Effector memory CD8-positive, alpha-beta T cell (primary cell): Measurements from ENCODE around the gene AGRP.
"Not testable (repeated sequence)": the region's sequence is repeated elsewhere in the genome, so short reads cannot be mapped to it uniquely, and the experiment has no call there.

ENCODE experiments used
- ATAC-seq: fragments of 150-1000 bp; cut with Tn5 transposase; replicated peaks from 2 replicates; pipeline ENCODE4 v1.10.0; 2021; ENCODE audit warnings: mild to moderate bottlenecking, moderate library complexity
- DNase-seq, 3 experiments: peaks; one replicate each; pipeline ENCODE4 v3.0.0; 2021
- H3K27ac Mint-ChIP-seq, 2 donors: one replicate each; pipeline ENCODE4 v1.8.0; 2022; ENCODE audit warnings: mild to moderate bottlenecking in 2 of 2, mixed read lengths in 2 of 2, moderate library complexity in 2 of 2
- H3K27me3 Mint-ChIP-seq, 2 donors: one replicate each; pipeline ENCODE4 v1.8.0; 2022; ENCODE audit warnings: mixed read lengths in 2 of 2
- H3K36me3 Mint-ChIP-seq: one replicate; pipeline ENCODE4 v1.8.0; 2022; ENCODE audit warnings: mild to moderate bottlenecking, moderate library complexity, mixed read lengths; ENCODE audit not compliant: insufficient read depth
- H3K4me1 Mint-ChIP-seq, 2 donors: one replicate each; pipeline ENCODE4 v1.8.0; 2022; ENCODE audit warnings: low read depth in 2 of 2, mixed read lengths in 2 of 2
- H3K4me3 Mint-ChIP-seq, 2 donors: one replicate each; pipeline ENCODE4 v1.8.0; 2022; ENCODE audit warnings: mild to moderate bottlenecking in 2 of 2, mixed read lengths in 2 of 2, moderate library complexity in 2 of 2
- H3K9me3 Mint-ChIP-seq, 2 donors: one replicate each; pipeline ENCODE4 v1.8.0; 2022; ENCODE audit warnings: mixed read lengths in 2 of 2

Gene AGRP

DNA sequence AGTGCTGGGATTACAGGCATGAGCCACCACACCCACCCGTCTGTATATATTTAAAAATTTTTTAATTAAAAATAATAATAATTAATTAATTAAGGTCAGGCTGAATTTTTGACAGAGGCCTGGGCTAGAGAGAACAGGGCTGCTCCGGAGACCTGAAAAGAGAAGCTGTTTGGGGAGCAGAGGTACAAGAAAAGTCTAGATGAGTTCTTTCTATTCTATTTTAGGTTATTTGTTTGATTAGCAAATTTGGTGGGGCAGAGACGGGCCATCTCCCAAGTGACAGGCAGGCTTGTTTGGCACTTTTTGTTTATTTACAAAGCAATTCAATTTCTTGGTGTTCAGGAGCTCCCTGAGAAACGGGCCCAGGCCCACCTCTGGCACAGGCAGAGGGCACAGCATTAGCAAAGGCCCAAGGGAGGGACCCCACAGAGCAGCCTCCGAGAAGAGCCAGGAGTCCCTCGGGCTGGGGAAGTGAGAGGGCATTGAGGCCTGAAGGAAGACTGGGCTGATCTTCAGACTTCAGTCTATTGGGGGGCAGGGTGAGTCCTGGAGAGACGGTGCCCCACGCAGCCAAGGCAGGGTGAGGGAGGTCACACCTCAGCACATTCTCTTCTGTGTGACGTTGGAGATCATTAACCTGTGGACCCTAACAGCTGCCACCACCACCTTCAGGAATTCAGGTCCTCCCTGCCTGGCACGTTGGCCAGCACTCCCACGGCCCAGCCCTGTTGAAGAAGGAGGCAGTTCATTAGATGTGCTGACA is 34.5 kb upstream of the AGRP start:
- Mint-ChIP-seq H3K27me3 (no peaks in the 10 kb centered on the region), H3K36me3 (peaks cover 6% of the 10 kb centered on the region), H3K9me3 (no peaks in the 10 kb centered on the region), H3K27ac (peak overlapping the region in 1 of 2 donors; percentile 29), H3K4me1 (peaks cover 13 to 19% of the 10 kb centered on the region in 2 donors), H3K4me3 (peak overlapping the region in 1 of 2 donors; percentile 17)
- no peak for ATAC-seq
- no peak for DNase-seq

DNA sequence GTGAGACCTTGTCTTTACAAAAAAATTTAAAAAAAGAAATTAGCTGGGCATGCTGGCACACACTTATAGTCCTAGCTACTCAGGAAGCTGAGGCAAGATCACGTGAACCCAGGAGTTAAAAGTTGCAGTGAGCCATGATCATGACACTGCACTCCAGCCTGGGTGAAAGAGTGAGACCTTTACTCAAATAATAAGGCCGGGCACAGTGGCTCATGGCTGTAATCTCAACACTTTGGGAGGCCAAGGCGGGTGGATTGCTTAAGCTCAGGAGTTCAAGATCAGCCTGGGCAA is 33.8 kb upstream of the AGRP start:
- Mint-ChIP-seq H3K27me3 (no peaks in the 10 kb centered on the region), H3K4me3 (no peak overlapping the region), H3K27ac (no peak overlapping the region), H3K9me3 (no peaks in the 10 kb centered on the region), H3K36me3 (peaks cover 6% of the 10 kb centered on the region), H3K4me1 (peaks cover 15 to 19% of the 10 kb centered on the region in 2 donors)
- ATAC-seq (no peak), DNase-seq (no peak)

DNA sequence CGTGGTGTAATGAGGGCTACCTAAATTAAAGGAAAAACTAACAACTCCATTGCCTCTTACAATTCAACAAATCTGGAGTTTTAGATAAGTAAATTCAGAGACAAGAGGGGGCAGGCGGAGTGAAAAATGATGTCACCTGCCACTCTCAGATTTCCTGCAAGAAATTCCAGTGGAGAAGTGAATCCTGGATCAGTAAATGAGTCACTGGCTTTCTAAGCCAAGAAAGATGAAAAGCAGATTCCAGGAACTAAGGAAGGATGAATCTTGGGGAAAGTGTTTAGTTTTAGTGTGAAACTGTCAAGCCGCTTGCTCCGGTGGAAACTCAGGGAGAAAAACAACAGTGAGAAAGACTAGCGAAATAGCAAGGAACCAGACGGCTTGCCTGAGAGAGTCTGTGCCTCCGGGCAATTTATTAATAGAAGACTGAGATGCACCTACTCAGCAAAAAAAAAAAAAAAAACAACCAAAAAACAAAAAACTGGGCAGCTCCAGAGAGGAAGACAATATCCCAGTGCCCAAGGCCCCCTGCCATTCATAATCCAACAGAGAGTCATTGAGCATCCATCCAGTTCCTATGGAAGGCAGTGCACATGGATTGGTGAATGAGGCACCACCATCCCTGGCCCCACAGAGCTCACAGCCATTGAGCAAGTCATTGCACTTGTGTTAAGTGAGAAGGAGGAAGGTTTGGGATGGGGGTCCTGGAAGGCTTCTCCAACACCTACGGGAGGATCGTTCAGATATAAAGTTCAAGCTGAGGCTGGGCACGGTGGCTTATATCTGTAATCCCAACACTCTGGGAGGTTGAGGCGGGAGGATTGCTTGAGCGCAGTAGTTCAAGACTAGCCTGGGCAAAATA is 33.2 kb upstream of the AGRP start:
- no peak overlapping the region for H3K27ac Mint-ChIP-seq
- no peak for ATAC-seq

DNA sequence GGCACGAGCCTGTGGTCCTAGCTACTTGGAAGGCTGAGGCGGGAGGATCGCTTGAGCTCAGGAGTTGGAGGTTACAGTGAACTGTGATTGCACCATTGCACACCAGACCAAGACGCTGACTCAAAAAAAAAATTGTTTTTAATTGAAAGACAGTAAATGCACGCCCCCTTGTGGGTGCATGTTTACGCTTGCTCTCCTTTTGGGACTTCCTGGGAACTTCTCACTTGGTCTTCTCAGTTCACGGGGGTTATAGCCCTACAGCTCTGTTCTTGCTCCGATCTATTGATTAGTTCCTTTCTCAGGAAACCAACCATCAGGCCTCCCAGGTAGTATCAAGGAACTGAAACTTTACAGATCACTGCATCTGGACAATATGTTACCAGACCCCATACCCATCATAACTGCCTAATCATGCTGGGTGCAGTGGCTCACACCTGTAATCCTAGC is 31.1 kb upstream of the AGRP start:
- DNase-seq (peak; percentile 76 to 80 (median 77)), ATAC-seq (peak; percentile 88)
- H3K4me3 Mint-ChIP-seq = no peak overlapping the region
- H3K27me3 Mint-ChIP-seq = no peaks in the 10 kb centered on the region
- peaks cover 6 to 9% of the 10 kb centered on the region in 2 donors for H3K4me1 Mint-ChIP-seq
- H3K9me3 Mint-ChIP-seq = no peaks in the 10 kb centered on the region
- H3K27ac Mint-ChIP-seq = peak overlapping the region; percentile 74 to 79
- no peaks in the 10 kb centered on the region for H3K36me3 Mint-ChIP-seq

More for the DNA sequence above, 33.2 kb upstream of the AGRP start:
- no peak for DNase-seq
- Mint-ChIP-seq H3K9me3 (no peaks in the 10 kb centered on the region), H3K27me3 (no peaks in the 10 kb centered on the region), H3K36me3 (peaks cover 6% of the 10 kb centered on the region), H3K4me1 (peaks cover 15 to 19% of the 10 kb centered on the region in 2 donors), H3K4me3 (no peak overlapping the region)

DNA sequence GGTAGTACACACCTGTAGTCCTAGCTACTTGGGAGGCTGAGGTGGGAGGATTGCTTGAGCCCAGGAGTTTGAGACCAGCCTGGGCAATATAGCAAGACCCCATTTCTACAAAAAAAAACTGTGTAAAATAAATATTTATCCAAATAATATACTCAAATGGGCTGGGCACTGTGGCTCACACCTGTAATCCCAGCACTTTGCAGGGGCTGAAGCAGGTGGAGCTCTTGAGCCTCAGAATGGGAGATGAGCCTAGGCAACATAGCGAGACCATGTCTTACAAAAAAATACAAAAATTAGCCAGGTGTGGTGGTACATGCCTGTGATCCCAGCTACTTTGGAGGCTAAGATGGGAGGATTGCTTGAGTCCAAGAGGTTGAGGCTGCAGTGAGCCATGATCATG is 30.5 kb upstream of the AGRP start:
- not testable (repeated sequence) for H3K27me3 Mint-ChIP-seq, ATAC-seq, H3K36me3 Mint-ChIP-seq, H3K4me3 Mint-ChIP-seq, H3K27ac Mint-ChIP-seq, DNase-seq, H3K9me3 Mint-ChIP-seq
- H3K4me1 Mint-ChIP-seq = peaks cover 8 to 12% of the 10 kb centered on the region in 2 donors

DNA sequence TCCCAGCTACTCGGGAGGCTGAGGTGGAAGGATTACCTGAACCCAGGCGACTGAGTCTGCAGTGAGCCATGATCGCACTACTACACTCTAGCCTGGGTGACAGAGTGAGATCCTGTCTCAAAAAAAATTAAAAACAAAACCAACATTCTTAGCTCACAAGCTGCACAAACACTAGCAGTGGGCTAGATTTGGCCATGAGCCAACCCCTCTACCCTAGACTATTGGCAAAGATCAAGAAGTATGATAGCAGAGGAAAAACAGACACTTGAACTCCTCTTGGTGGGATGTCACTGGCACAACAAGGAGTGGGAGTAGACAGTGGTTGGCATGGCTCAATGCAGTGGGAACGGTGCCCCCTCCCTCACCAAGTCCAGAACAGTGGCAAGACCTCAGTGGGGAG is 25.7 kb upstream of the AGRP start:
- H3K9me3 Mint-ChIP-seq = no peaks in the 10 kb centered on the region
- no peaks in the 10 kb centered on the region for H3K27me3 Mint-ChIP-seq
- no peak for DNase-seq
- peaks cover 29 to 32% of the 10 kb centered on the region in 2 donors for H3K4me1 Mint-ChIP-seq
- peak overlapping the region in 1 of 2 donors; percentile 46 for H3K27ac Mint-ChIP-seq
- ATAC-seq = no peak
- H3K36me3 Mint-ChIP-seq = no peaks in the 10 kb centered on the region
- no peak overlapping the region for H3K4me3 Mint-ChIP-seq

DNA sequence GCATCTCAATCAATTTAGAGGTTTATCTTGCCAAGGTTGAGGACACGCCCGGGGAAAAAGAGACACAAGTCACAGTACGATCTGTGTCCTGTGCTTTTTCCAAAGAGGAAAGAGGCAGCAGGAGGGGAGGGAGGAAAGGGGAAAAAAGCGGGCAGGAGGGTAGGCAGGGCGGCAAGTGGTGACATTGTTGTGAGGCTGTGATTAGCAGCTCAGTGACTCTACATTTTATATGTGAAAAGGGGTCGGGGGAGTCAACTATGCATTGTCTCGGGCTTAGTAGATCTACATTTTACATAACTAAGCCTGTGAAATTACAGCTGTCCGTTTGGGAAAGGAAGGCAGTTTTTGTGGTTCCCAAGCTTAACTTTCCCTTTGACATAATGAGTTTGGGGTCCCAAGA is 23.1 kb upstream of the AGRP start:
- no peak for ATAC-seq
- DNase-seq = no peak
- H3K9me3 Mint-ChIP-seq = no peaks in the 10 kb centered on the region
- no peaks in the 10 kb centered on the region for H3K36me3 Mint-ChIP-seq
- peak overlapping the region in 1 of 2 donors; percentile 41 for H3K4me3 Mint-ChIP-seq
- peaks cover 35 to 40% of the 10 kb centered on the region in 2 donors for H3K4me1 Mint-ChIP-seq
- no peaks in the 10 kb centered on the region for H3K27me3 Mint-ChIP-seq
- peak overlapping the region; percentile 90 to 91 for H3K27ac Mint-ChIP-seq

DNA sequence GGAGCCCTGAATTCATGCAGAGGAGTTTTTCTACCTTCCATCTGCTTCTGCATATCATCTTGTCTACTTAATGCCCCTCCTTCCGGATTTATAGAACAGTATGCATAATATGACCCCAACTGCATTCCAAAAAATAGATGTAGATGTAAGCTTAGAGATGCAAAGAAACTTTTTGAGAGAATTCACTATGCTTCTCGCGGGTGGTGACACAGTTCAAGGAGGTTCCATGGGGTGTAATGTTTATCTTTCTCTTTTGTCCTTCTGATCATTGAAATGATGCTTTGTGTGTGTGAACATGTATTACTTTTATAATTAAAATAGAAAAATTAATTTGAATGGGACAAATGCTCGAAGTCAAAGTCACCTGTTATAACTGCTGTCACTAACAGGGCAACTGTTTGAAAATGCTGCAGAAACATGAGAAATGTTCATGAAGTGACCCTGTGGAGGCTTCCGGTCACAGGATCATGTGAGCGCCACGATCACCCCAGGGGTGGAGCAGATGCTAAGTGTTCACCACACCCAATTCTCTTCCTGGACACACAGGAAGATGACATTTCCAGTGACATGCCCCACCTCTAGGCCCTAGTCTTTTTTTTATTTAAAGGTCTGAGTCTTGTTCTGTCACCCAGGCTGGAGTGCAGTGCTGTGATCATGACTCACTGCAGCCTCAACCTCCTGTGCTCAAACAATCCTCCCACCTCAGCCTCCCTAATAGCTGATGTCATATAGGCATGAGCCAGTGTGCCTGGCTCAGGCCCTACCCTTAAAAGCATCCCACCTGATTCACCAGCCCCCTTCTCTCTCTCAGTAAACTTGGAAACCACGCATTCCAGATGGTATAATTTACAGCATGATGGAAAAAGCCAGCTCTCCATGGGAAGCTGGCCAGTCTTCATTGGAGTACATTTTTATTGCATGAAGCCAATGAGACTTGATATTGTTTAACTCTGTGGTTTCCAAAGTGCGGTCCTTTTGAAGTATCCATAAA is 21.0 kb upstream of the AGRP start:
- no peaks in the 10 kb centered on the region for H3K9me3 Mint-ChIP-seq
- peaks cover 37 to 42% of the 10 kb centered on the region in 2 donors for H3K4me1 Mint-ChIP-seq
- DNase-seq (peak in 1 of 3 experiments; percentile 29), ATAC-seq (peak; percentile 91)
- H3K27me3 Mint-ChIP-seq = no peaks in the 10 kb centered on the region
- H3K4me3 Mint-ChIP-seq = peak overlapping the region; percentile 51 to 54
- H3K36me3 Mint-ChIP-seq = no peaks in the 10 kb centered on the region
- H3K27ac Mint-ChIP-seq = peak overlapping the region; percentile 87 to 90

DNA sequence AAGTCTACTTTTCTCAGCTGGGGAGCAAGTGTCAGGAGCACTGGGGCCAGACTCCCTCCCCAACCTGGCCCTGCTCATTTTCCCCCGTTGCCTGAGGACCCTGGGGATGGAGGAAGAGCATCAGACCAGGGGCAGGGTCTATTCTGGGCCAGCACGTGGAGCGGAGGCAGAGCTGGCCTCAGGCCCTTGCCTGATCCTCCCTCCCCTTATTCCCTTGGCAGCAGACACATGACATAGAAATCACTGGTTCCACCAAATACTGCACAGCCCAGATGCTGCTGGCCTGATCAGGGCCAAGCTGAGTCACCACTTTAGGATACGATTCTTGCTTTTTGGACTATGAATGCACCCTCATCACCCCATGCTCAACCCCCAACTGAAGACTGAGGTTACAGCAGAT is 15.8 kb upstream of the AGRP start:
- no peak overlapping the region for H3K4me3 Mint-ChIP-seq
- H3K4me1 Mint-ChIP-seq = peaks cover 12 to 13% of the 10 kb centered on the region in 2 donors
- H3K27me3 Mint-ChIP-seq = no peaks in the 10 kb centered on the region
- DNase-seq = no peak
- no peak for ATAC-seq
- H3K36me3 Mint-ChIP-seq = no peaks in the 10 kb centered on the region
- no peaks in the 10 kb centered on the region for H3K9me3 Mint-ChIP-seq
- peak overlapping the region in 1 of 2 donors; percentile 65 for H3K27ac Mint-ChIP-seq

DNA sequence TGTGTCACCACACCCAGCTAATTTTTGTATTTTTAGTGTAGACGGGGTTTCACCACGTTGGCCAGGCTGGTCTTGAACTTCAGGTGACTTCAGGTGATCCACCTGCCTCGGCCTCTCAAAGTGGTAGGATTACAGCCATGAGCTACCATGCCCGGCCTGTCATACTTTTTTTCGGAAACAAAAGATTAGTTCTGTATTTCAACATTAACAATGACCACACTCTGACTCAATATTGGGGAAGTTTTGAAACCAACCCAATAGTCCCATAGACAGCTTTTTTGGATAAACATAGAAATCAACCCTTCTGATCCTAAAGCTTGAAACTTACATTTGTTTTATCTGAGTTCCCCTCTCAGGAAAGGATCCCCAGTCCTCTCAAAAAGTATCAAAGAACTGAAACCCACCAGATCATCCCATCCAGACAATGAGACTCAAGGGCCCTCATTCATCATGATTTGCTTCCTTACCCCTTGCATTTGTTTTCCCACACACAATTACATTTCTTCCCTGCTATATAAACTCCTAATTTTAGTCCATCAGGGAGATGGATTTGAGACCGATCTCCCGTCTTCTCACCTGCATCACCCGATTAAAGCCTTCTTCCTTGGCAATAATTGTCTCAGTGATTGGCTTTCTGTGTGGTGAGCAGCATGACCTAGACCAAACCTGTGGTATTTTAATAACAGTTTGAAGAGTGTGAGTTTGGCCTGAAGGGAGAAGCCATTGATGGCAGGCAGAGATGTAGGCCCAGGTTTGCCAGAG is 7.2 kb upstream of the AGRP start:
- Mint-ChIP-seq H3K4me3 (no peak overlapping the region), H3K36me3 (peaks cover 24% of the 10 kb centered on the region), H3K9me3 (no peaks in the 10 kb centered on the region), H3K4me1 (peaks cover 3% of the 10 kb centered on the region in 2 donors), H3K27me3 (no peaks in the 10 kb centered on the region), H3K27ac (peak overlapping the region; percentile 38 to 72)
- ATAC-seq (no peak), DNase-seq (no peak)

DNA sequence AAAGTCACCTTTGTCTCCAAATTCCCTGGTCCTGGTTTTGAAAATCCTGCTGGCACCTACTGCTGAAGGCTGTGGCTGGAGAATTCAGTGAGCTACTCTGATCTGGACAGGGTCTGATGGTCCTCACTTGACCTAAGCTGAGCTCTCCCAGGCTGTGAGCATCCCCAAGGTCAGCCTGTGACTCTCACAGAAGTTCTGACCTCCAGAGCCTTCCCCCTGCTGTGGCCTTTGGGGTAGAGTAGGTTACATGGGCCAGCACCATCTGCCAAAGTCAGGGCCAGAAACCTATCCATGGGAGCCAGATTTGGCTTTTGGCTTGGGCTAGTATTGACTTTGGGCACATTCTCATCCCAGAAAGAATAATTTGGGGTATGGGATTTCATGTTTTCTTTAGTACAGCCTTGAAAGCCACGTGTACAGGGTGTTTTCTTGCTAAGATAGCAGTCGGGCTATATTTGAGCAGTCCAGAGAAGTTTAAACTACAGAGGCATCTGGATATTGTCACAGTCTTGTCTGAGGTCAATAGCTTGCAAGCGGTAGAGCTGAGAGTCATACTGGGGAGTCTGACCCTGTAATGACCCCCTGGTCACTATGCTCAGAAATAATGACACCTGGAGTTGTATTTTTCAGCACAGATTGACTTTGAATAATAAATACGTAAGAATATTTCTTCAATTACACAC is 6.2 kb upstream of the AGRP start:
- Mint-ChIP-seq H3K4me3 (no peak overlapping the region), H3K27ac (peak overlapping the region; percentile 38 to 72)
- no peak for ATAC-seq

DNA sequence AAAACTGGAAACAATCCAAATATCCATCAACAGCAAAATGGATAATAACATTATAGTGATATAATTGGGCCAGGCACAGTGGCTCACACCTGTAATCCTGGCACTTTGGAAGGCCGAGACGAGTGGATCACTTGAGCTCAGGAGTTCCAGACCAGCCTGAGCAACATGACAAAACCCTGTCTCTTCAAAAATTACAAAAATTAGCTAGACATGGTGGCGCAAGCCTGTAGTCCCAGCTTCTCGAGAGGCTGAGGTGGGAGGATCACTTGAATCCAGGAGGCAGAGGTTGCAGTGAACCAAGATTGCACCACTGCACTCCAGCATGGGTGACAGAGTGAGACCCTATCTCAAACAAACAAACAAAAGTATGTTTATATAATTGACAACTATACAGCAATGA is 4.2 kb upstream of the AGRP start:
- DNase-seq, H3K4me1 Mint-ChIP-seq, ATAC-seq, H3K27me3 Mint-ChIP-seq, H3K9me3 Mint-ChIP-seq, H3K4me3 Mint-ChIP-seq: not testable (repeated sequence)
- peaks cover 29% of the 10 kb centered on the region for H3K36me3 Mint-ChIP-seq
- H3K27ac Mint-ChIP-seq = peak overlapping the region in 1 of 2 donors; percentile 80

More for the DNA sequence above, 6.2 kb upstream of the AGRP start:
- H3K9me3 Mint-ChIP-seq = no peaks in the 10 kb centered on the region
- H3K4me1 Mint-ChIP-seq = peaks cover 3% of the 10 kb centered on the region in 2 donors
- H3K36me3 Mint-ChIP-seq = peaks cover 32% of the 10 kb centered on the region
- DNase-seq = no peak
- H3K27me3 Mint-ChIP-seq = no peaks in the 10 kb centered on the region
